Memory B cell (primary cell): ENCODE measurements around the gene HMG20A.

Experiments used
- ATAC-seq: fragments of 150-1000 bp; cut with Tn5 transposase; 2 replicates; pipeline ENCODE4 v1.10.0; 2021; ENCODE audit warnings: low read depth, mild to moderate bottlenecking, moderate library complexity
- DNase-seq, 2 donors: peaks; one replicate each; pipeline ENCODE4 v3.0.0; 2022; ENCODE audit warnings: low spot score in 2 of 2
- H3K27ac Mint-ChIP-seq: one replicate; pipeline ENCODE4 v1.8.0; 2022; ENCODE audit warnings: mild to moderate bottlenecking, moderate library complexity, mixed read lengths
- H3K27me3 Mint-ChIP-seq: one replicate; pipeline ENCODE4 v1.8.0; 2022; ENCODE audit warnings: mixed read lengths
- H3K36me3 Mint-ChIP-seq: one replicate; pipeline ENCODE4 v1.8.0; 2022; ENCODE audit warnings: mild to moderate bottlenecking, mixed read lengths
- H3K4me1 Mint-ChIP-seq: one replicate; pipeline ENCODE4 v1.8.0; 2022; ENCODE audit warnings: mixed read lengths
- H3K4me3 Mint-ChIP-seq: one replicate; pipeline ENCODE4 v1.8.0; 2022; ENCODE audit warnings: mild to moderate bottlenecking, moderate library complexity, mixed read lengths
- H3K9me3 Mint-ChIP-seq: one replicate; pipeline ENCODE4 v1.8.0; 2022; ENCODE audit warnings: mixed read lengths

The HMG20A gene

GRCh38 chr15:77499087-77499760 is 78.5 kb downstream of the HMG20A start:
- Mint-ChIP-seq H3K27me3 (no peaks in the 10 kb centered on the region), H3K36me3 (peaks cover 13% of the 10 kb centered on the region), H3K9me3 (no peaks in the 10 kb centered on the region), H3K4me3 (no peak overlapping the region), H3K27ac (no peak overlapping the region), H3K4me1 (peaks cover 2% of the 10 kb centered on the region)
- DNase-seq (no peak), ATAC-seq (no peak)

DNA sequence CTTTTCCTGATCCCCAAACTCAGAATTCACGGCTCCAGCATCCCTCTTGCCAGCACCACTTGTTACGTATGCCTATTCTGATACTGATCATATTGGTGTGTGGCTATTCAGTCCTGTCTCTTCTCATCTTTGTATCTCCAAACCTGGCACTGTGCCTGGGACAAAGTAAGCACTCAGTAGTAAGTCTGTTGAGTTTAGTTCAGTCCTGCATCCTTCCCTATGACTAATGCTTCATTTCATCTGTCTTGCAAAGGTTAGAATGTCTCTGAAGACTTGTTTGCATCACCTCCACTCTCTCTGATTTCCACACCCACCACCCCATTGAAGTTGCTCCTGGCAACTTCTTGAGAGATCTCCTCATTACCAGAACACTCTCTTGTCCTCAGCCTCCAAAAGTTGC is 80.3 kb downstream of the HMG20A start:
- H3K27ac Mint-ChIP-seq = no peak overlapping the region
- H3K9me3 Mint-ChIP-seq = no peaks in the 10 kb centered on the region
- no peaks in the 10 kb centered on the region for H3K27me3 Mint-ChIP-seq
- no peak for ATAC-seq
- peaks cover 5% of the 10 kb centered on the region for H3K4me1 Mint-ChIP-seq
- peaks cover 13% of the 10 kb centered on the region for H3K36me3 Mint-ChIP-seq
- H3K4me3 Mint-ChIP-seq = no peak overlapping the region
- no peak for DNase-seq

DNA sequence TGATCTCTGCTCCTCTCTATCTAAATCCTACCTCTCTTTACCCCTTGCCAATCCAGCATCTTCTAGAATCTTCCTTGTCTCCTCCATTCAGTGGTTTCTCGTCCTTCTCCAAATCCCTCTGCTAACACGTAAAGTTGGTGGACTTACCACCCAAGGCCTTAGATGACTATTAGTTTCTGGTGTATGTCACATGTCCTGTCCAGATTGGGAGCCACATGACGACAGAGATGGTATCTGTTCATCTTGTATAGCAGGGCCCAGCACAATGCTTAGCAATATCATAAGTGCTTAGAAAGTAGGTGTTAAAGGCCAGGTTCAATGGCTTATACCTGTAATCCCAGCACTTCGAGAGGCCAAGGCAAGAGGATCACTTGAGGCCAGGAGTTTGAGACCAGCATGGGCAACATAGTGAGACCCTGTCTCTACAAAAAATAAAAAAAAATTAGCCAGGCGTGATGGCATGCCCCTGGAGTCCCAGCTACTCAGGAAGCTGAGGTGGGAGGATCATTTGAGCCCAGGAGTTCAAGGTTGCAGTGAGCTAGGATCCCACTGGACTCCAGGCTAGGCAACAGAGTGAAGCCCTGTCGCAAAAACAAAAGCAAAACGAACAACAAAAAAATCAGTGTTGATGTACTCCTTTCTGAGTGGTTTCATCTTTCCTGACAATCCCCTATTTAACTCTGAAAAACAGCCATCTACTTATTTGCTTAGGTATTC is 81.8 kb downstream of the HMG20A start:
- H3K27me3 Mint-ChIP-seq = no peaks in the 10 kb centered on the region
- no peak for ATAC-seq
- no peaks in the 10 kb centered on the region for H3K9me3 Mint-ChIP-seq
- H3K4me3 Mint-ChIP-seq = no peak overlapping the region
- no peak for DNase-seq
- peaks cover 9% of the 10 kb centered on the region for H3K4me1 Mint-ChIP-seq
- H3K36me3 Mint-ChIP-seq = peaks cover 13% of the 10 kb centered on the region
- no peak overlapping the region for H3K27ac Mint-ChIP-seq

DNA sequence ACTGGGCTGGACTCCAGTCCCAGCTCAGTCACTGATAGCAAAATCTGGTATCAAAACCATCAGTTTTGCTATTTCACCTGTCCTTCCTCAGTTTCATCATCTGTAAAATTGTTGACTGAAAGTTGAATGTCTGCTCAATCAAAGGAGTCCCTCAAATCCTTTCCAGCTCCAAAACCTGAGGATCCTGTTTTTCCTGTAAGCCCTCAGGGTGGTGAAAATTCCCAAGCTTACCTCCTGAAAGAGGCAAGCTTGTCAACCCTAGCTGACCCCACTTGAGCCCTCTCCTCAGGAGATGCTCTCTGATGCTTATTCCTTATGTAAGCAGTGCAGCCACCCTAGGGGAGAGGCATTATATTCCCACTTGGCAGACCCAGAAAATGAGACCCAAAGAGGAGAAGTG is 82.6 kb downstream of the HMG20A start:
- H3K9me3 Mint-ChIP-seq = no peaks in the 10 kb centered on the region
- DNase-seq (no peak), ATAC-seq (no peak)
- H3K27ac Mint-ChIP-seq = no peak overlapping the region
- peaks cover 13% of the 10 kb centered on the region for H3K36me3 Mint-ChIP-seq
- no peaks in the 10 kb centered on the region for H3K27me3 Mint-ChIP-seq
- peaks cover 15% of the 10 kb centered on the region for H3K4me1 Mint-ChIP-seq
- H3K4me3 Mint-ChIP-seq = no peak overlapping the region

GRCh38 chr15:77503764-77504163 is 83.1 kb downstream of the HMG20A start:
- no peaks in the 10 kb centered on the region for H3K9me3 Mint-ChIP-seq
- H3K27me3 Mint-ChIP-seq = no peaks in the 10 kb centered on the region
- H3K27ac Mint-ChIP-seq = no peak overlapping the region
- H3K4me3 Mint-ChIP-seq = no peak overlapping the region
- peaks cover 17% of the 10 kb centered on the region for H3K4me1 Mint-ChIP-seq
- peaks cover 12% of the 10 kb centered on the region for H3K36me3 Mint-ChIP-seq
- ATAC-seq (no peak), DNase-seq (no peak)

DNA sequence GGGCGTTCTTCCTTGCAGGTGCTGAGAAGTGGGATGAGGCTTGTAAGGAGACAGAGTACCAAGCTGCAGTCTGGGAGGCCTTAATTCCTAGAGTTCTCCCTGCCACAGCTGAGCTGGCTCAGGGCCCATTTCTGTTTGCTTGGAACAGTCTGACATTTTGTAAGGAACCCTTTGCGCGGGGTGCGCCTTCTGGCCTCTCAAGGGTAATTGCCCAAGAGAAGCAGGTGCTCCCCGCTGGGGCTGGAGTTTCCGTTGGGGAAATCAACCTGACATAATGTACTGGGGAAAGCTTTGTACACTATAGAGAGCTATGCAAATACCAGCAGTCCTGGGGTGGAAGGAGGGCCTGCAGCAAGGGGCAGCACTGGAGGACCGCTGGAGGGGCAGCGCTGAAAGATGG is 83.6 kb downstream of the HMG20A start:
- ATAC-seq (no peak), DNase-seq (no peak)
- H3K4me1 Mint-ChIP-seq = peaks cover 22% of the 10 kb centered on the region
- no peaks in the 10 kb centered on the region for H3K27me3 Mint-ChIP-seq
- peaks cover 6% of the 10 kb centered on the region for H3K36me3 Mint-ChIP-seq
- no peaks in the 10 kb centered on the region for H3K9me3 Mint-ChIP-seq
- no peak overlapping the region for H3K4me3 Mint-ChIP-seq
- H3K27ac Mint-ChIP-seq = no peak overlapping the region

DNA sequence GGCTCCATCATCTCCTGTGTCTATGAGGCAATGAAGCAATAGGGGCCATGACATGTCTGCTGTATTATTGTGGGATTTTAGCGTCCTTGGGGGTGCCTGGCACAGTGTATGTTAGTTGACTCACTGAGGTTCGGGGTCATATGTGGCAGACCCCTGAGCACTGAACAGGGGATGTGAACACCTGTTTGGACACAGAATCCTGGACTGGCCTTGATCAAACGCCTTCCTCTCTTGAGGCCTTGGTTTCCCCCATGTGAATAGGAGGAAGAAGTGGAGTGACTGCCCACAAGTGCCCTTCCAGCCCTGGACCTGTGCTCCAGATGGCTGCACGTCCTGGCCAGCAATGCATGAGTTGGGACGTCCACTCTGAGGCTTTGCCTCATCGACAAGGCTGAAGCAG is 84.2 kb downstream of the HMG20A start:
- Mint-ChIP-seq H3K27ac (no peak overlapping the region), H3K27me3 (no peaks in the 10 kb centered on the region), H3K36me3 (peaks cover 4% of the 10 kb centered on the region), H3K4me3 (no peak overlapping the region), H3K4me1 (peaks cover 22% of the 10 kb centered on the region), H3K9me3 (no peaks in the 10 kb centered on the region)
- DNase-seq = no peak
- ATAC-seq = no peak

- peaks cover 22% of the 10 kb centered on the region for H3K4me1 Mint-ChIP-seq
- no peaks in the 10 kb centered on the region for H3K27me3 Mint-ChIP-seq
- H3K27ac Mint-ChIP-seq = no peak overlapping the region
- no peak overlapping the region for H3K4me3 Mint-ChIP-seq
- peaks cover 4% of the 10 kb centered on the region for H3K36me3 Mint-ChIP-seq
- ATAC-seq = no peak
- no peak for DNase-seq
- H3K9me3 Mint-ChIP-seq = no peaks in the 10 kb centered on the region
These were observed 84.9 kb downstream of the HMG20A start for GRCh38 chr15:77505556-77505955.

DNA sequence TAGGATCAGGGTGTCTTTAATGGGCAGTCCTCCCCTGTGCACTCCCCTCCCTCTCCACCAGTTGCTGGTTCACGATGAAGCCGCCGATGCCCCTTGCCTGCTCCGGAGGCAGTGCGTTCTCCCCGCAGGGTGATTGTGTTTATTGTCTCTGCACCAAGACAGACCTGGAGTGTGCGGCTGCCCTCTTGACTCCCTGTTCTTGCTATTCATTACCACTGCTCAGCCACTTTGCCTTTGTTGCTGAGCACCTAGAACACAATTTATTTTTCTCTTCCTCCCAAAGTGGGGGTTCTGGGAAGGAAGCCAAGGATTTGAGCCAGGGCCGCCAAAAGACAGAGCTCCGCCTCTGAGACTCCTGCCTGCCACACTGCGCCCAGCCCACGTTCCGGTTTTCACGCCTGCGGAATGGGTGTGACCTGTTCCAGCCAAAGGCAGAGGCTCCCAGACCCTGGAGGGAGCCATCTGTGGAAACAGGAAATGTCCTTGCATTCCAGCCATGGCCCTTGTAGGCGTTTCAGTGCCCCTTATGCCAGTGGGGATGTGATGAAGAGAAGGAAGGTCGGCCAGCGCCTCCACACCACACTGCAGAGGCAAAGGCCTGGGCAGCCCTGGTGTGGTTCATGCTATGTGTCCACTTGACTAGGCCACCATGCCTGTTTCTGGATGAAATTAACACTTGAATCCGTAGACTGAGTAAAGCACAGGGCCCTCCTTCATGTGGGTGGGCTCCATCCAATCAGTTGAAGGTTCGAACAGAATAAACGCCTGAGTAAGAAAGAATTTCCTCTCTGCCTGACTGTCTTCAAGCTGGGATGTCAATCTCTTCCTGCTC is 85.8 kb downstream of the HMG20A start:
- DNase-seq = no peak
- Mint-ChIP-seq H3K9me3 (peaks cover 2% of the 10 kb centered on the region), H3K4me1 (peaks cover 22% of the 10 kb centered on the region), H3K4me3 (no peak overlapping the region), H3K36me3 (peaks cover 3% of the 10 kb centered on the region), H3K27ac (no peak overlapping the region), H3K27me3 (no peaks in the 10 kb centered on the region)
- ATAC-seq = no peak

DNA sequence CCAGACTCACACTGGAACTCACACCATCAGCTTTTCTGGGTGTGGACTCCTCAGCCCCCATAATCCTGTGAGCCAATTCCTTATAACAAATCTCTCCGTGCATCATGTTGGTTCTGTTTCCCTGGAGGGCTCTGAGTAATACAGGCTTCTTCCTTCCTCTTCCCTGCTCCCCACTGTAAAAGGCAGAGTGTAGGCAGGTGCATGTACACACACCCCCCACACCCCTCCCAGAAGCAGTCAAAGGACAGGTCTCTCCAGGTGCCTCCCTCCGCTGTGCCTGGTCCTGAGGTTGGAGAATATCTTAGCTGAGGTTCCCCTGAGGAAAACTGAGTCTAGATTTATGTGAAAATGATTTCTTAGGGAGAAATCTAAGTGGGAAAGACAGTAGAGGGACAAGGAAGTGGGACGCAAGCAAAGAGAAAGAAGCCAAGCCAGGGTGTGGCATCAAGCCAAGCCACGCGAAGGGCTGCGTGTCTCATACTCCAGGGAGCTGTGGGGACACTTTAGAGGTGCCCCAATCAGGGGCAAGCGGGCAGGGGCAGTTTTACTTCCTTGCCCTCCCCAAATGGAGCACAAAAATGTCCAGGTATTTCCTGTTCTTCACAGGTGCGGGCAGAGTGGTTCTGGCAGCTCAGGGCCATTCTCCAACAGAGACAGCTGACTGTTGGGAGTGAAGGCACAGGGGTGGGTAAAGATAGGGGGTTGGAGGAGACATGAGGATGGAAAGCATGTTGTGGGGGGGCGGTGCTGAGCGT is 86.6 kb downstream of the HMG20A start:
- no peak for ATAC-seq
- Mint-ChIP-seq H3K4me3 (no peak overlapping the region), H3K4me1 (peaks cover 22% of the 10 kb centered on the region), H3K27me3 (no peaks in the 10 kb centered on the region), H3K9me3 (peaks cover 2% of the 10 kb centered on the region), H3K27ac (no peak overlapping the region), H3K36me3 (peaks cover 3% of the 10 kb centered on the region)
- DNase-seq = no peak

DNA sequence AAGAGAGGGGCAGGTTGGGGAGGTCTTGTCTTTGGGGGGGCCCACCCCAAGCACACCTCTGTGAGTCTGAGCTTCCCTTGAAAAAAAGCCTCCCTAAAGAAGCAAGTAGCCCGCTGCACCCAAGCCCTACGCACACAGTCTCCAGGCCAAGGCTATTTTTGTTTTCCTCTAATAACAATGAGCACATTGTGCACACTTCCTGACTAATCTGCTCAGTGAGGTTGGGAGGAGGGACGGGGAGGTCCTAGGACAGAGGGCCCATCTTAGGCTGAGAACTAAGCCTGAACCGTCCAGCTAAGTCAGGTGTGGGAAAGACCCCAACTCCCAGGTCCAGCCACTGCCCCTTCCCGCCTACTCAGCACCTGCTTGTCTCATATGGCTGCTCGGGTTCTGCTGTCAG is 87.2 kb downstream of the HMG20A start:
- Mint-ChIP-seq H3K36me3 (peaks cover 3% of the 10 kb centered on the region), H3K4me1 (peaks cover 22% of the 10 kb centered on the region), H3K27me3 (no peaks in the 10 kb centered on the region), H3K9me3 (peaks cover 2% of the 10 kb centered on the region), H3K4me3 (no peak overlapping the region), H3K27ac (no peak overlapping the region)
- ATAC-seq (no peak), DNase-seq (no peak)

GRCh38 chr15:77508541-77509243 is 88.0 kb downstream of the HMG20A start:
- Mint-ChIP-seq H3K4me3 (no peak overlapping the region), H3K36me3 (peaks cover 3% of the 10 kb centered on the region), H3K27me3 (no peaks in the 10 kb centered on the region), H3K9me3 (peaks cover 2% of the 10 kb centered on the region), H3K27ac (no peak overlapping the region), H3K4me1 (peaks cover 22% of the 10 kb centered on the region)
- DNase-seq (no peak), ATAC-seq (no peak)
